Adipocyte (in vitro differentiated cells): Measurements from ENCODE around the gene ZNF22.
A peak's percentile ranks its signal among the peaks of the same experiment; 100 is the strongest.

Experiments
- DNase-seq: peaks from one replicate; pipeline ENCODE4 v3.0.0-alpha.2; 2015; ENCODE audit warnings: low read depth
- H3K27me3 ChIP-seq: replicated peaks from 2 replicates; pipeline ENCODE4 v1.7.0; 2013; ENCODE audit warnings: mild to moderate bottlenecking, low read length, moderate library complexity; ENCODE audit not compliant: control insufficient read depth, insufficient read depth
- H3K36me3 ChIP-seq: 2 replicates; pipeline ENCODE4 v1.7.0; 2013; ENCODE audit warnings: low read length, mild to moderate bottlenecking, moderate library complexity; ENCODE audit not compliant: control insufficient read depth, insufficient read depth, severe bottlenecking
- H3K4me1 ChIP-seq: 2 replicates; pipeline ENCODE4 v1.7.0; 2013; ENCODE audit warnings: mild to moderate bottlenecking, low read length, moderate library complexity; ENCODE audit not compliant: control insufficient read depth, insufficient read depth
- H3K4me3 ChIP-seq: 2 replicates; pipeline ENCODE4 v1.7.0; 2013; ENCODE audit warnings: mild to moderate bottlenecking, low read length, moderate library complexity
- H3K9ac ChIP-seq: 2 replicates; pipeline ENCODE4 v1.7.0; 2013; ENCODE audit warnings: mild to moderate bottlenecking, low read length, moderate library complexity
- H3K9me3 ChIP-seq: 2 replicates; pipeline ENCODE4 v1.7.0; 2013; ENCODE audit warnings: mild to moderate bottlenecking, low read length, moderate library complexity; ENCODE audit not compliant: control insufficient read depth

Gene ZNF22

GRCh38 chr10:44966129-44966815 lies 34.5 kb upstream of the ZNF22 start:
- H3K9ac ChIP-seq = no peak overlapping the region
- peaks cover 19% of the 10 kb centered on the region for H3K36me3 ChIP-seq
- H3K9me3 ChIP-seq = no peaks in the 10 kb centered on the region
- H3K4me3 ChIP-seq = peak overlapping the region; percentile 35
- no peaks in the 10 kb centered on the region for H3K27me3 ChIP-seq
- no peak for DNase-seq
- peaks cover 76% of the 10 kb centered on the region for H3K4me1 ChIP-seq

- no peak overlapping the region for H3K4me3 ChIP-seq
- peak overlapping the region; percentile 82 for H3K9ac ChIP-seq
- H3K9me3 ChIP-seq = no peaks in the 10 kb centered on the region
- DNase-seq = peak; percentile 23
- peaks cover 70% of the 10 kb centered on the region for H3K4me1 ChIP-seq
- peaks cover 26% of the 10 kb centered on the region for H3K36me3 ChIP-seq
- no peaks in the 10 kb centered on the region for H3K27me3 ChIP-seq
These were observed 33.8 kb upstream of the ZNF22 start for GRCh38 chr10:44966816-44967509.

- DNase-seq = no peak
These were observed 33.1 kb upstream of the ZNF22 start for GRCh38 chr10:44967616-44968015.

GRCh38 chr10:44968091-44968490 lies 32.6 kb upstream of the ZNF22 start:
- Histone ChIP-seq H3K9ac (peak overlapping the region; percentile 82), H3K4me1 (peaks cover 60% of the 10 kb centered on the region), H3K36me3 (peaks cover 37% of the 10 kb centered on the region), H3K27me3 (no peaks in the 10 kb centered on the region), H3K4me3 (peak overlapping the region; percentile 51), H3K9me3 (no peaks in the 10 kb centered on the region)
- DNase-seq = peak; percentile 77

More at GRCh38 chr10:44967616-44968015, 33.1 kb upstream of the ZNF22 start:
- Histone ChIP-seq H3K4me1 (peaks cover 63% of the 10 kb centered on the region), H3K36me3 (peaks cover 32% of the 10 kb centered on the region), H3K9ac (peak overlapping the region; percentile 82), H3K9me3 (no peaks in the 10 kb centered on the region), H3K4me3 (peak overlapping the region; percentile 51), H3K27me3 (no peaks in the 10 kb centered on the region)

- no peaks in the 10 kb centered on the region for H3K27me3 ChIP-seq
- peak overlapping the region; percentile 51 for H3K4me3 ChIP-seq
- H3K9ac ChIP-seq = peak overlapping the region; percentile 82
- peaks cover 60% of the 10 kb centered on the region for H3K4me1 ChIP-seq
- no peak for DNase-seq
- H3K36me3 ChIP-seq = peaks cover 40% of the 10 kb centered on the region
- no peaks in the 10 kb centered on the region for H3K9me3 ChIP-seq
These were observed 32.0 kb upstream of the ZNF22 start for GRCh38 chr10:44968500-44969400.

- Histone ChIP-seq H3K36me3 (peaks cover 40% of the 10 kb centered on the region), H3K4me1 (peaks cover 60% of the 10 kb centered on the region), H3K9ac (no peak overlapping the region), H3K4me3 (no peak overlapping the region), H3K9me3 (no peaks in the 10 kb centered on the region), H3K27me3 (no peaks in the 10 kb centered on the region)
- DNase-seq = no peak
These were observed 30.9 kb upstream of the ZNF22 start for GRCh38 chr10:44969854-44970253.

- no peak overlapping the region for H3K4me3 ChIP-seq
- H3K9me3 ChIP-seq = no peaks in the 10 kb centered on the region
- H3K9ac ChIP-seq = no peak overlapping the region
- DNase-seq = no peak
- H3K4me1 ChIP-seq = peaks cover 58% of the 10 kb centered on the region
- no peaks in the 10 kb centered on the region for H3K27me3 ChIP-seq
- peaks cover 40% of the 10 kb centered on the region for H3K36me3 ChIP-seq
These were observed 29.8 kb upstream of the ZNF22 start for GRCh38 chr10:44970812-44971395.

GRCh38 chr10:44971434-44971833 lies 29.3 kb upstream of the ZNF22 start:
- peaks cover 57% of the 10 kb centered on the region for H3K4me1 ChIP-seq
- DNase-seq = no peak
- no peak overlapping the region for H3K4me3 ChIP-seq
- H3K9me3 ChIP-seq = no peaks in the 10 kb centered on the region
- no peak overlapping the region for H3K9ac ChIP-seq
- H3K36me3 ChIP-seq = peaks cover 40% of the 10 kb centered on the region
- H3K27me3 ChIP-seq = no peaks in the 10 kb centered on the region

- no peaks in the 10 kb centered on the region for H3K27me3 ChIP-seq
- peaks cover 57% of the 10 kb centered on the region for H3K4me1 ChIP-seq
- no peaks in the 10 kb centered on the region for H3K9me3 ChIP-seq
- H3K4me3 ChIP-seq = no peak overlapping the region
- peaks cover 46% of the 10 kb centered on the region for H3K36me3 ChIP-seq
- no peak overlapping the region for H3K9ac ChIP-seq
- no peak for DNase-seq
These were observed 28.6 kb upstream of the ZNF22 start for GRCh38 chr10:44971935-44972757.

- H3K9ac ChIP-seq = peak overlapping the region; percentile 1
- peaks cover 57% of the 10 kb centered on the region for H3K4me1 ChIP-seq
- H3K27me3 ChIP-seq = no peaks in the 10 kb centered on the region
- DNase-seq = no peak
- peaks cover 46% of the 10 kb centered on the region for H3K36me3 ChIP-seq
- H3K9me3 ChIP-seq = no peaks in the 10 kb centered on the region
- H3K4me3 ChIP-seq = no peak overlapping the region
These were observed 27.8 kb upstream of the ZNF22 start for GRCh38 chr10:44972874-44973306.
